Stomach (tissue), 9 donors: ENCODE measurements around the gene POFUT2. TPM values are rescaled to one million over a fixed set of nuclear protein-coding genes. Genes with fewer than 3 reads are reported as not detected.

ENCODE experiments used
- DNase-seq, 2 donors: peaks; one replicate each; pipeline versions ENCODE4 v3.0.0 to v3.0.0-alpha.2; 2013 to 2019
- H3K27ac ChIP-seq, 5 donors: fragments of 200-600 bp in 4 of 5; sonication (generic) in 4 of 5; one replicate each; pipeline ENCODE4 v1.5.1; 2013 to 2019; ENCODE audit warnings: mild to moderate bottlenecking in 1 of 5, moderate library complexity in 1 of 5
- H3K27me3 ChIP-seq, 3 donors: fragments of 200-600 bp; sonication (generic); one replicate each; pipeline ENCODE4 v1.5.1; 2017 to 2019; ENCODE audit warnings: mixed run types in 1 of 3
- H3K36me3 ChIP-seq, 4 donors: fragments of 200-600 bp; sonication (generic); 1 replicate in 3 of 4; 2 replicates in 1 of 4; pipeline ENCODE4 v1.5.1; 2016 to 2019
- H3K4me1 ChIP-seq, 4 donors: fragments of 200-600 bp; sonication (generic); one replicate each; pipeline ENCODE4 v1.5.1; 2016 to 2019
- H3K4me3 ChIP-seq, 4 donors: fragments of 200-600 bp; sonication (generic) in 3 of 4; one replicate each; pipeline ENCODE4 v1.5.1; 2016 to 2019; ENCODE audit warnings: mild to moderate bottlenecking in 1 of 4
- H3K9me3 ChIP-seq, 4 donors: fragments of 200-600 bp; sonication (generic); one replicate each; pipeline ENCODE4 v1.5.1; 2016 to 2019
- CTCF ChIP-seq, 7 experiments: fragments of 450-650 bp in 4 of 7; fragments of 200-600 bp in 3 of 7; sonication (generic) in 3 of 7; IDR thresholded peaks; one replicate each; pipeline ENCODE4 v1.5.1; 2016 to 2019; ENCODE audit warnings: antibody characterized with exemption in 7 of 7, control low read depth in 2 of 7, mild to moderate bottlenecking in 1 of 7
- EP300 ChIP-seq: sonication (generic); formaldehyde crosslinking; IDR thresholded peaks from one replicate; pipeline ENCODE4 v1.6.1; 2017; ENCODE audit warnings: antibody characterized with exemption
- POLR2A ChIP-seq, 4 donors: fragments of 450-650 bp; IDR thresholded peaks; one replicate each; pipeline ENCODE4 v1.6.1; 2016; ENCODE audit warnings: antibody characterized with exemption in 4 of 4, control low read depth in 2 of 4, mild to moderate bottlenecking in 1 of 4, moderate library complexity in 1 of 4
- POLR2AphosphoS5 ChIP-seq, 3 donors: sonication (generic); formaldehyde crosslinking; IDR thresholded peaks; one replicate each; pipeline ENCODE4 v1.6.1; 2016; ENCODE audit warnings: antibody characterized with exemption in 3 of 3
- WGBS, 5 donors: extraction: QIAGEN DNeasy Blood & Tissue Kit in 3 of 5; methylation state at CpG; one replicate each; pipeline versions ENCODE4 v1.1.5 to v1.1.7; 2013 to 2018; 5-methylcytosine and 5-hydroxymethylcytosine counted together
- intact Hi-C: fragments of 100-400 bp; cut with DNase I; formaldehyde crosslinking; loops from one replicate; pipeline ENCODE4 v1.15.1; 2023; ENCODE audit warnings: low total_unique reads
- polyA plus RNA-seq, 3 donors: library from polyadenylated mRNA; stranded (reverse); fragments of 200-250 nt; gene quantifications; one replicate each; pipeline ENCODE4 v1.2.3, GENCODE V29; 2013
- total RNA-seq, 5 donors: library from RNA; depleted of rRNA; stranded (reverse); fragments of >200 nt; gene quantifications; one replicate each; pipeline versions ENCODE4 v1.1.0 to v1.2.3, GENCODE V29; 2014 to 2016
- donor health status: healthy with polysubstance abuse.
- donor health status: Bipolar disorder and iron deficiency.
- donor health status: healthy.

Gene POFUT2
- total and polyA plus RNA-seq, 8 donors, result 7.4 to 34.2 (median 22.4) TPM

- no peaks in the 10 kb centered on the region for H3K9me3 ChIP-seq
- intact Hi-C loops, result no loop called here
- DNase-seq, result no peak
- TF ChIP-seq POLR2AphosphoS5 (IDR thresholded peaks at IDR 0.05) (no peak), POLR2A (IDR thresholded peaks at IDR 0.05) (no peak), CTCF (IDR thresholded peaks at IDR 0.05) (no peak), EP300 (no peak)
- no peaks in the 10 kb centered on the region for H3K36me3 ChIP-seq
- no peak overlapping the region for H3K27ac ChIP-seq
- peaks cover 0 to 36% (median 21%) of the 10 kb centered on the region in 3 donors for H3K27me3 ChIP-seq
- 73 to 78% (median 77%) methylated on average over 6 of the region's 6 CpGs for WGBS, 5 donors
- H3K4me3 ChIP-seq, result no peak overlapping the region
- H3K4me1 ChIP-seq, result no peaks in the 10 kb centered on the region
Measured at GRCh38 chr21:45235488-45235887, 52.2 kb downstream of the POFUT2 start.

- intact Hi-C loops, result no loop called here
- no peaks in the 10 kb centered on the region for H3K4me1 ChIP-seq
- H3K4me3 ChIP-seq, result no peak overlapping the region
- DNase-seq, result no peak
- peaks cover 0 to 36% (median 21%) of the 10 kb centered on the region in 3 donors for H3K27me3 ChIP-seq
- 53 to 70% (median 62%) methylated on average over 8 of the region's 8 CpGs for WGBS, 5 donors
- no peaks in the 10 kb centered on the region for H3K9me3 ChIP-seq
- no peaks in the 10 kb centered on the region for H3K36me3 ChIP-seq
- TF ChIP-seq POLR2A (IDR thresholded peaks at IDR 0.05) (no peak), POLR2AphosphoS5 (IDR thresholded peaks at IDR 0.05) (no peak), EP300 (no peak), CTCF (IDR thresholded peaks at IDR 0.05) (no peak)
- H3K27ac ChIP-seq, result no peak overlapping the region
Measured at GRCh38 chr21:45234965-45235364, 52.7 kb downstream of the POFUT2 start.

GRCh38 chr21:45234127-45234526 lies 53.6 kb downstream of the POFUT2 start:
- H3K4me3 ChIP-seq, result peak overlapping the region in 1 of 4 donors; percentile 11
- TF ChIP-seq EP300, result no peak
- TF ChIP-seq POLR2AphosphoS5 (IDR thresholded peaks at IDR 0.05), result no peak
- no peak for TF ChIP-seq POLR2A (IDR thresholded peaks at IDR 0.05)
- TF ChIP-seq CTCF (IDR thresholded peaks at IDR 0.05), result no peak
- H3K36me3 ChIP-seq, result no peaks in the 10 kb centered on the region
- no peak overlapping the region for H3K27ac ChIP-seq
- peaks cover 0 to 36% (median 21%) of the 10 kb centered on the region in 3 donors for H3K27me3 ChIP-seq
- no peaks in the 10 kb centered on the region for H3K9me3 ChIP-seq
- DNase-seq, result no peak
- WGBS, 5 donors, result 75 to 87% (median 84%) methylated on average over 26 to 28 of the region's 28 CpGs
- no peaks in the 10 kb centered on the region for H3K4me1 ChIP-seq
- intact Hi-C loops, result no loop called here

GRCh38 chr21:45231705-45232104 lies 56.0 kb downstream of the POFUT2 start:
- Histone ChIP-seq H3K27me3 (peaks cover 0 to 29% (median 21%) of the 10 kb centered on the region in 3 donors), H3K9me3 (no peaks in the 10 kb centered on the region), H3K36me3 (no peaks in the 10 kb centered on the region), H3K4me1 (peaks cover 0 to 16% (median 7%) of the 10 kb centered on the region in 4 donors), H3K4me3 (no peak overlapping the region), H3K27ac (no peak overlapping the region)
- intact Hi-C loops, result no loop called here
- TF ChIP-seq POLR2A (IDR thresholded peaks at IDR 0.05) (no peak), CTCF (IDR thresholded peaks at IDR 0.05) (no peak), POLR2AphosphoS5 (IDR thresholded peaks at IDR 0.05) (no peak), EP300 (no peak)
- WGBS, 5 donors, result 71 to 82% (median 74%) methylated on average over 3 of the region's 3 CpGs
- no peak for DNase-seq
